KOPT-K1 (cell line): Measurements from ENCODE around the gene CARD14.
"Not testable (repeated sequence)": the region's sequence is repeated elsewhere in the genome, so short reads cannot be mapped to it uniquely, and the experiment has no call there.

Experiments used
- H3K27ac ChIP-seq: fragments of 200-600 bp; sonication (generic); 2 replicates; pipeline ENCODE4 v1.5.1; 2016; ENCODE audit warnings: antibody characterized with exemption, mild to moderate bottlenecking, low read depth, low read length; ENCODE audit not compliant: poor library complexity, severe bottlenecking
- H3K36me3 ChIP-seq: fragments of 200-600 bp; sonication (generic); 2 replicates; pipeline ENCODE4 v1.5.1; 2017; ENCODE audit warnings: antibody characterized with exemption, mild to moderate bottlenecking, low read length, moderate library complexity; ENCODE audit not compliant: insufficient read depth
- H3K9me3 ChIP-seq: fragments of 200-600 bp; sonication (generic); 2 replicates; pipeline ENCODE4 v1.5.1; 2017; ENCODE audit warnings: antibody characterized with exemption, low read length, mild to moderate bottlenecking; ENCODE audit not compliant: insufficient read depth, poor library complexity, severe bottlenecking

CARD14 gene

GRCh38 chr17:80187515-80187941 is 17.7 kb downstream of the CARD14 start:
- no peak overlapping the region for H3K27ac ChIP-seq
- H3K9me3 ChIP-seq: no peaks in the 10 kb centered on the region
- H3K36me3 ChIP-seq: no peaks in the 10 kb centered on the region

GRCh38 chr17:80189611-80190010 is 19.8 kb downstream of the CARD14 start:
- H3K36me3 ChIP-seq: no peaks in the 10 kb centered on the region
- no peak overlapping the region for H3K27ac ChIP-seq

GRCh38 chr17:80190716-80191115 is 20.9 kb downstream of the CARD14 start:
- no peaks in the 10 kb centered on the region for H3K9me3 ChIP-seq

More at GRCh38 chr17:80189611-80190010, 19.8 kb downstream of the CARD14 start:
- no peaks in the 10 kb centered on the region for H3K9me3 ChIP-seq

GRCh38 chr17:80191192-80191591 is 21.4 kb downstream of the CARD14 start:
- Histone ChIP-seq H3K36me3 (no peaks in the 10 kb centered on the region), H3K9me3 (no peaks in the 10 kb centered on the region), H3K27ac (no peak overlapping the region)

More at GRCh38 chr17:80190716-80191115, 20.9 kb downstream of the CARD14 start:
- Histone ChIP-seq H3K27ac (no peak overlapping the region), H3K36me3 (no peaks in the 10 kb centered on the region)

- no peaks in the 10 kb centered on the region for H3K9me3 ChIP-seq
- no peak overlapping the region for H3K27ac ChIP-seq
- H3K36me3 ChIP-seq: no peaks in the 10 kb centered on the region
Observed at GRCh38 chr17:80191865-80192661, 22.2 kb downstream of the CARD14 start.

GRCh38 chr17:80195141-80195540 is 25.3 kb downstream of the CARD14 start:
- H3K36me3 ChIP-seq: no peaks in the 10 kb centered on the region
- no peak overlapping the region for H3K27ac ChIP-seq
- H3K9me3 ChIP-seq: no peaks in the 10 kb centered on the region

GRCh38 chr17:80195671-80196529 is 26.1 kb downstream of the CARD14 start:
- Histone ChIP-seq H3K9me3 (no peaks in the 10 kb centered on the region), H3K36me3 (no peaks in the 10 kb centered on the region), H3K27ac (no peak overlapping the region)

- Histone ChIP-seq H3K9me3 (no peaks in the 10 kb centered on the region), H3K36me3 (no peaks in the 10 kb centered on the region), H3K27ac (no peak overlapping the region)
Observed at GRCh38 chr17:80196652-80197051, 26.8 kb downstream of the CARD14 start.

- no peak overlapping the region for H3K27ac ChIP-seq
- no peaks in the 10 kb centered on the region for H3K36me3 ChIP-seq
Observed at GRCh38 chr17:80198144-80198661, 28.4 kb downstream of the CARD14 start.

GRCh38 chr17:80199295-80199694 is 29.5 kb downstream of the CARD14 start:
- not testable (repeated sequence) for H3K9me3 ChIP-seq, H3K36me3 ChIP-seq, H3K27ac ChIP-seq

More at GRCh38 chr17:80198144-80198661, 28.4 kb downstream of the CARD14 start:
- no peaks in the 10 kb centered on the region for H3K9me3 ChIP-seq

- Histone ChIP-seq H3K27ac (no peak overlapping the region), H3K36me3 (no peaks in the 10 kb centered on the region), H3K9me3 (no peaks in the 10 kb centered on the region)
Observed at GRCh38 chr17:80201446-80201845, 31.6 kb downstream of the CARD14 start.

- no peak overlapping the region for H3K27ac ChIP-seq
- no peaks in the 10 kb centered on the region for H3K9me3 ChIP-seq
- no peaks in the 10 kb centered on the region for H3K36me3 ChIP-seq
Observed at GRCh38 chr17:80202197-80202596, 32.4 kb downstream of the CARD14 start.

- Histone ChIP-seq H3K36me3 (no peaks in the 10 kb centered on the region), H3K27ac (no peak overlapping the region), H3K9me3 (no peaks in the 10 kb centered on the region)
Observed at GRCh38 chr17:80203471-80203963, 33.7 kb downstream of the CARD14 start.

GRCh38 chr17:80204626-80205468 is 35.0 kb downstream of the CARD14 start:
- Histone ChIP-seq H3K36me3 (no peaks in the 10 kb centered on the region), H3K9me3 (no peaks in the 10 kb centered on the region), H3K27ac (no peak overlapping the region)
